ENCODE data around the gene ACP7.
"Not testable (repeated sequence)": the region's sequence is repeated elsewhere in the genome, so short reads cannot be mapped to it uniquely, and the experiment has no call there.

ACP7 gene

GRCh38 chr19:39112338-39112890 lies 28.2 kb downstream of the ACP7 start:
- peak overlapping the region; percentile 48 for H3K27ac Mint-ChIP-seq
- peaks cover 28% of the 10 kb centered on the region for H3K27me3 Mint-ChIP-seq (ENCODE audit: low read depth, poor library complexity)
- TF ChIP-seq, protein P1, sequence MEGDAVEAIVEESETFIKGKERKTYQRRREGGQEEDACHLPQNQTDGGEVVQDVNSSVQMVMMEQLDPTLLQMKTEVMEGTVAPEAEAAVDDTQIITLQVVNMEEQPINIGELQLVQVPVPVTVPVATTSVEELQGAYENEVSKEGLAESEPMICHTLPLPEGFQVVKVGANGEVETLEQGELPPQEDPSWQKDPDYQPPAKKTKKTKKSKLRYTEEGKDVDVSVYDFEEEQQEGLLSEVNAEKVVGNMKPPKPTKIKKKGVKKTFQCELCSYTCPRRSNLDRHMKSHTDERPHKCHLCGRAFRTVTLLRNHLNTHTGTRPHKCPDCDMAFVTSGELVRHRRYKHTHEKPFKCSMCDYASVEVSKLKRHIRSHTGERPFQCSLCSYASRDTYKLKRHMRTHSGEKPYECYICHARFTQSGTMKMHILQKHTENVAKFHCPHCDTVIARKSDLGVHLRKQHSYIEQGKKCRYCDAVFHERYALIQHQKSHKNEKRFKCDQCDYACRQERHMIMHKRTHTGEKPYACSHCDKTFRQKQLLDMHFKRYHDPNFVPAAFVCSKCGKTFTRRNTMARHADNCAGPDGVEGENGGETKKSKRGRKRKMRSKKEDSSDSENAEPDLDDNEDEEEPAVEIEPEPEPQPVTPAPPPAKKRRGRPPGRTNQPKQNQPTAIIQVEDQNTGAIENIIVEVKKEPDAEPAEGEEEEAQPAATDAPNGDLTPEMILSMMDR (IDR thresholded peaks at IDR 0.05) = no peak
- no peak for DNase-seq
- no peaks in the 10 kb centered on the region for H3K9me3 Mint-ChIP-seq
- no peaks in the 10 kb centered on the region for H3K36me3 Mint-ChIP-seq (ENCODE audit: low read depth)
- peaks cover 7% of the 10 kb centered on the region for H3K4me1 Mint-ChIP-seq
- H3K4me3 Mint-ChIP-seq = no peak overlapping the region

- no peaks in the 10 kb centered on the region for H3K9me3 Mint-ChIP-seq
- peaks cover 28% of the 10 kb centered on the region for H3K27me3 Mint-ChIP-seq (ENCODE audit: low read depth, poor library complexity)
- no peak overlapping the region for H3K27ac Mint-ChIP-seq
- TF ChIP-seq, protein P1 (IDR thresholded peaks at IDR 0.05) = no peak
- no peak for DNase-seq
- no peak overlapping the region for H3K4me3 Mint-ChIP-seq
- H3K4me1 Mint-ChIP-seq = peaks cover 7% of the 10 kb centered on the region
- no peaks in the 10 kb centered on the region for H3K36me3 Mint-ChIP-seq (ENCODE audit: low read depth)
These were observed 29.0 kb downstream of the ACP7 start for GRCh38 chr19:39113199-39113598.

- Mint-ChIP-seq H3K4me3 (no peak overlapping the region), H3K9me3 (no peaks in the 10 kb centered on the region), H3K4me1 (peaks cover 7% of the 10 kb centered on the region), H3K36me3 (ENCODE audit: low read depth) (no peaks in the 10 kb centered on the region), H3K27me3 (ENCODE audit: low read depth, poor library complexity) (peaks cover 39% of the 10 kb centered on the region), H3K27ac (no peak overlapping the region)
- DNase-seq = no peak
- TF ChIP-seq, protein P1 (IDR thresholded peaks at IDR 0.05) = no peak
These were observed 31.1 kb downstream of the ACP7 start for GRCh38 chr19:39115105-39115847.

DNA sequence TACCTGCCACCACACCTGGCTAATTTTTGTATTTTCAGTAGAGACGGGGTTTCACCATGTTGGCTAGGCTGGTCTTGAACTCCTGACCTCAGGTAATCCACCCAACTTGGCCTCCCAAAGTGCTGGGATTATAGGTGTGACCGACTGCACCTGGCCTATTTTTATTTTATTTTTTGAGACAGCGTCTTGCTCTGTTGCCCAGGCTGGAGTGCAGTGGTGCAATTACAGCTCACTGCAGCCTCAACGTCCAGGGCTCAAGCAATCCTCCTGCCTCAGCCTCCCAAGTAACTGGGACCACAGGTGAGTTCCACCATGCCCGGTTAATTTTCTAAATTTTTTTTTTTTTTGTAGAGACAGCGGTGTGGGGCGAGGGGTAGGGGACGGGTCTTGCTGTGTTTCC lies 32.9 kb downstream of the ACP7 start:
- not testable (repeated sequence) for H3K4me1 Mint-ChIP-seq; DNase-seq; H3K9me3 Mint-ChIP-seq; H3K4me3 Mint-ChIP-seq; H3K27ac Mint-ChIP-seq; H3K36me3 Mint-ChIP-seq (ENCODE audit: low read depth)
- peaks cover 42% of the 10 kb centered on the region for H3K27me3 Mint-ChIP-seq (ENCODE audit: low read depth, poor library complexity)

GRCh38 chr19:39119830-39120229 lies 35.7 kb downstream of the ACP7 start:
- H3K9me3 Mint-ChIP-seq = no peaks in the 10 kb centered on the region
- H3K4me3 Mint-ChIP-seq = no peak overlapping the region
- H3K4me1 Mint-ChIP-seq = peaks cover 7% of the 10 kb centered on the region
- H3K27me3 Mint-ChIP-seq (ENCODE audit: low read depth, poor library complexity) = peaks cover 26% of the 10 kb centered on the region
- TF ChIP-seq, protein P1 (IDR thresholded peaks at IDR 0.05) = no peak
- no peaks in the 10 kb centered on the region for H3K36me3 Mint-ChIP-seq (ENCODE audit: low read depth)
- no peak overlapping the region for H3K27ac Mint-ChIP-seq
- DNase-seq = no peak

GRCh38 chr19:39122934-39123731 lies 39.0 kb downstream of the ACP7 start:
- DNase-seq = no peak
- peaks cover 38% of the 10 kb centered on the region for H3K4me1 Mint-ChIP-seq
- peak overlapping the region; percentile 4 for H3K4me3 Mint-ChIP-seq
- H3K27me3 Mint-ChIP-seq (ENCODE audit: low read depth, poor library complexity) = peaks cover 35% of the 10 kb centered on the region
- H3K9me3 Mint-ChIP-seq = no peaks in the 10 kb centered on the region
- H3K36me3 Mint-ChIP-seq (ENCODE audit: low read depth) = no peaks in the 10 kb centered on the region
- H3K27ac Mint-ChIP-seq = no peak overlapping the region
- TF ChIP-seq, protein P1 (IDR thresholded peaks at IDR 0.05) = no peak
